Measurements from ENCODE around the gene MACROD1.
"Not testable (repeated sequence)": the region's sequence is repeated elsewhere in the genome, so short reads cannot be mapped to it uniquely, and the experiment has no call there.

The MACROD1 gene

GRCh38 chr11:64185175-64185692, 19.3 kb upstream of the MACROD1 start:
- DNase-seq = peak in 1 of 6 experiments; percentile 66

GRCh38 chr11:64183890-64184289, 18.0 kb upstream of the MACROD1 start:
- DNase-seq = no peak

GRCh38 chr11:64181506-64182411, 15.8 kb upstream of the MACROD1 start:
- no peak for DNase-seq

GRCh38 chr11:64180891-64181290, 15.0 kb upstream of the MACROD1 start:
- DNase-seq = no peak

GRCh38 chr11:64178951-64179639, 13.2 kb upstream of the MACROD1 start:
- no peak for DNase-seq

- no peak for DNase-seq
Measured at GRCh38 chr11:64178203-64178602, 12.3 kb upstream of the MACROD1 start.

GRCh38 chr11:64176751-64177150, 10.8 kb upstream of the MACROD1 start:
- DNase-seq = no peak

GRCh38 chr11:64173616-64174355, 7.9 kb upstream of the MACROD1 start:
- no peak for DNase-seq

- DNase-seq = no peak
Measured at GRCh38 chr11:64170419-64170818, 4.5 kb upstream of the MACROD1 start.

GRCh38 chr11:64165481-64165841, 452 bp downstream of the MACROD1 start:
- DNase-seq = no peak

- no peak for DNase-seq
Measured at GRCh38 chr11:64164392-64165312, 1.3 kb downstream of the MACROD1 start.

- DNase-seq = no peak
Measured at GRCh38 chr11:64163951-64164350, 2.0 kb downstream of the MACROD1 start.

GRCh38 chr11:64162769-64163168, 3.1 kb downstream of the MACROD1 start:
- DNase-seq = not testable (repeated sequence)

- DNase-seq = no peak
Measured at GRCh38 chr11:64161037-64161436, 4.9 kb downstream of the MACROD1 start.

GRCh38 chr11:64157631-64158394, 8.1 kb downstream of the MACROD1 start:
- no peak for DNase-seq

- DNase-seq = no peak
Measured at GRCh38 chr11:64156235-64157011, 9.5 kb downstream of the MACROD1 start.

GRCh38 chr11:64153812-64154211, 12.1 kb downstream of the MACROD1 start:
- no peak for DNase-seq

GRCh38 chr11:64152841-64153691, 12.8 kb downstream of the MACROD1 start:
- peak; percentile 24 to 76 (median 56) for DNase-seq

- DNase-seq = no peak
Measured at GRCh38 chr11:64151337-64151736, 14.6 kb downstream of the MACROD1 start.

Measured in stimulated activated naive CD4-positive, alpha-beta T cell (primary cell).